Measurements from ENCODE around the gene MIPOL1. TPM values are rescaled to one million over a fixed set of nuclear protein-coding genes. Genes with fewer than 3 reads are reported as not detected.

MIPOL1 gene
- total RNA-seq, 6 experiments from 2014 or later: 6.5 to 7.7 (median 6.8) TPM

DNA sequence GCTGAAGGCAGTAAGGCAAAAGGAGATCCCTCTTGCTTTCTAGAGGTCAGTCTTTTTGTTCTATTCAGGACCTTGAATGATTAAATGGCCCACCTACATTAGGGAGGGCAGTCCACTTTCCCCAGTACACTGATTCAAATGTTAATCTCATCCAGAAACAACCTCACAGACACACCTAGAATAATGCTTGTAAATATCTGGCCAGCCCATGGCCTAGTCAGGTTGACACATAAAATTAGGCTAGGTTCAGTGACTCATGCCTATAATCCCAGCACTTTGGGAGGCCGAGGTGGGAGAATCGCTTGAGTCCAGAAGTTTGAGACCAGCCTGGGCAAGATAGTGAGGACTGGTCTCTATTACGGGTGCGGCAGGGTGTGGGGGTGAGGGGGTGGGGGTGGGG, 43.5 kb downstream of the MIPOL1 start:
- Mint-ChIP-seq H3K9me3 (no peaks in the 10 kb centered on the region), H3K4me3 (no peak overlapping the region), H3K4me1 (ENCODE audit: low read depth) (peaks cover 19% of the 10 kb centered on the region), H3K27me3 (ENCODE audit: insufficient read depth) (no peaks in the 10 kb centered on the region), H3K27ac (no peak overlapping the region), H3K36me3 (ENCODE audit: low read depth) (peaks cover 6% of the 10 kb centered on the region)
- TF ChIP-seq, protein P1, sequence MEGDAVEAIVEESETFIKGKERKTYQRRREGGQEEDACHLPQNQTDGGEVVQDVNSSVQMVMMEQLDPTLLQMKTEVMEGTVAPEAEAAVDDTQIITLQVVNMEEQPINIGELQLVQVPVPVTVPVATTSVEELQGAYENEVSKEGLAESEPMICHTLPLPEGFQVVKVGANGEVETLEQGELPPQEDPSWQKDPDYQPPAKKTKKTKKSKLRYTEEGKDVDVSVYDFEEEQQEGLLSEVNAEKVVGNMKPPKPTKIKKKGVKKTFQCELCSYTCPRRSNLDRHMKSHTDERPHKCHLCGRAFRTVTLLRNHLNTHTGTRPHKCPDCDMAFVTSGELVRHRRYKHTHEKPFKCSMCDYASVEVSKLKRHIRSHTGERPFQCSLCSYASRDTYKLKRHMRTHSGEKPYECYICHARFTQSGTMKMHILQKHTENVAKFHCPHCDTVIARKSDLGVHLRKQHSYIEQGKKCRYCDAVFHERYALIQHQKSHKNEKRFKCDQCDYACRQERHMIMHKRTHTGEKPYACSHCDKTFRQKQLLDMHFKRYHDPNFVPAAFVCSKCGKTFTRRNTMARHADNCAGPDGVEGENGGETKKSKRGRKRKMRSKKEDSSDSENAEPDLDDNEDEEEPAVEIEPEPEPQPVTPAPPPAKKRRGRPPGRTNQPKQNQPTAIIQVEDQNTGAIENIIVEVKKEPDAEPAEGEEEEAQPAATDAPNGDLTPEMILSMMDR (IDR thresholded peaks at IDR 0.05): no peak
- DNase-seq: no peak

DNA sequence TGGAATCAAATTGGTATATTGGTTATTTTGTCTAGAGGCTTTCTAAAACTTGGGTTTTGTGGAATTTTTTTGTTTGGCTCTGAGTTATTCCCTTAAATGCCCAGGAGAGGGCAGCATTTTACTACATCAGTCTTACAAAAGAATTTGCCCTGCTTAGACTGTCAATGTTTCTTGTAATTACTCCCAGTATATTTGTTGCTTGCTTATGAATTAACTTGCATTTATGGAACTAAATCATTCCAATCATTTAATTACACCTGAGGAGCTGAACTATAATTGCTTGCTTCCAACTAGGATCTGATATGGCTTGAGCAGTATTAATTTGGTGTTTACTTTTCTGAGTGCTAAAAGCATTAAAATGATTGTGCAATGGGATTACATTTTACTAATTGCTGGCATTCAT, 48.7 kb downstream of the MIPOL1 start:
- Mint-ChIP-seq H3K27ac (no peak overlapping the region), H3K36me3 (ENCODE audit: low read depth) (no peaks in the 10 kb centered on the region), H3K9me3 (no peaks in the 10 kb centered on the region), H3K27me3 (ENCODE audit: insufficient read depth) (no peaks in the 10 kb centered on the region; the same call in 1 of the 2 replicates), H3K4me1 (ENCODE audit: low read depth) (peaks cover 6% of the 10 kb centered on the region; the same call in 1 of the 2 replicates), H3K4me3 (no peak overlapping the region)
- peak; percentile 44 for DNase-seq
- TF ChIP-seq, protein P1 (IDR thresholded peaks at IDR 0.05): peak; percentile 95

DNA sequence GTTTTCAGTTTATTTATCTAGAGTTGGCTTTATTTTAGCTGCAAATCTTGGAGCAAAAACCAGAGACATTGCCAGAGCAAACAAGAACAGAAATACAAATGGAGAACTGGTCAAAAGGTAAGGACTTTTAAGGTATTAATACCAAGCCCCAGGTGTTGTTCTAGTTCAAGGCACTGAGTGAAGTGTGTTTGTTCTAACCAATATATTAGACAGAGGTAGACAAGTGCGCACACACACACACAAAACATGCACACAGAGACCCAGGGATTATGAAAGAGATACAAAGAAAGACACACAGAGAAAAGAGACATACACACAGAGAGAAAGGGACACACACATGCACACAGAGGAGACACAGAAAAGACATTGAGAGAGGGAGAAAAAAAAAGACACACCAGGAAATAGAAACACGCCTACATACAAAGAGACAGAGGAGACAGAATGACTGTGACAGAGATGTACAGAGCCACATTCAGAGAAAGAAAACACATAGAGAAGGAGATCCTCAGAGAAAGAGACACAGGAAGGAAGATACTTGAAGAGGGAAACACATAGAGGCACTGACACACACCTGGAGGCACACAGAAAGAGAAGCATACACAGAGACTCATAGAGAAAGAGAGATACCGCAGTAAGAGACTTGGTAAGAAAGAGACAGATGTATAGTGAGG, 50.2 kb downstream of the MIPOL1 start:
- no peaks in the 10 kb centered on the region for H3K9me3 Mint-ChIP-seq
- peaks cover 6% of the 10 kb centered on the region; the same call in 1 of the 2 replicates for H3K4me1 Mint-ChIP-seq (ENCODE audit: low read depth)
- no peak for DNase-seq
- H3K36me3 Mint-ChIP-seq (ENCODE audit: low read depth): no peaks in the 10 kb centered on the region
- no peak overlapping the region for H3K4me3 Mint-ChIP-seq
- no peaks in the 10 kb centered on the region; the same call in 1 of the 2 replicates for H3K27me3 Mint-ChIP-seq (ENCODE audit: insufficient read depth)
- TF ChIP-seq, protein P1 (IDR thresholded peaks at IDR 0.05): no peak
- H3K27ac Mint-ChIP-seq: no peak overlapping the region

DNA sequence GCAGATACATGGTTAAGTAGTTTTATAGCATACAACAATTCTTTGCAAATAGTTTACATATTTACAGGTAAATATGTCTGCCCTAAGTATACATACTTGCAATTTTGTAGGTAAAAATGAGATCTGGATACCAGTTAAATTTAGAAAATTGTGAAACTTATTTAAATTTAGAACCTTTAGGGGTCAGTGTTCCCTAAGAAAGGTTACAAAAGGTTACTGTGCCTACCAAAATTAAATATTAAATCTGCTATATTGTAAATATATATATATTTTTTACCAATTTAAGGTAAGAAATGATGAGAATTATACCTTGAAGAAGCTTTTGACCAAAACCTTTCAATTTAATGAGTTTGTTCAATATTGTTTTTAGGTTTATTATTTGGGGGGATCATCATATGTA, 54.0 kb downstream of the MIPOL1 start:
- H3K27ac Mint-ChIP-seq: no peak overlapping the region
- H3K27me3 Mint-ChIP-seq (ENCODE audit: insufficient read depth): no peaks in the 10 kb centered on the region; the same call in none of the 2 replicates
- no peaks in the 10 kb centered on the region for H3K9me3 Mint-ChIP-seq
- TF ChIP-seq, protein P1 (IDR thresholded peaks at IDR 0.05): peak; percentile 52; the same call in 1 of the 2 replicates
- H3K36me3 Mint-ChIP-seq (ENCODE audit: low read depth): no peaks in the 10 kb centered on the region
- no peak overlapping the region for H3K4me3 Mint-ChIP-seq
- peaks cover 13% of the 10 kb centered on the region for H3K4me1 Mint-ChIP-seq (ENCODE audit: low read depth)
- DNase-seq: no peak

DNA sequence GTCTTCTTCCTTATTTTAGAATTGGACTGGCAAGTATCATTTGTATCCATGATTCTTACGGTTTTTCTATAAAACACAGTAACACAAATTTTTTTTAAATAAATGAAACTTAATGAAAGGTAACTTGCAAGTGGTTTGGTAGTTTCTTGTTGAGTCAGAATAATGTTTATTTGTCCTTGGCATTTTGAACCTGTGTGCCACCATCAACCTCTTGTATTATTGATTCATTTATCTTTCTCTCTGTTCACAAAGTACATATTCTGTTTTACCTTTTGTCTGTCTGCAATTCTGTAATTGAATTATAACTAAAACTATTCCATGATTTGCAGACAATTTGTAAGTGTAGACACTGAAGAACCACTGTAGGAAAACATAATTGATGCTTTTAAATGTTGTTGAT, 54.7 kb downstream of the MIPOL1 start:
- Mint-ChIP-seq H3K4me3 (no peak overlapping the region), H3K27me3 (ENCODE audit: insufficient read depth) (no peaks in the 10 kb centered on the region; the same call in none of the 2 replicates), H3K27ac (no peak overlapping the region), H3K4me1 (ENCODE audit: low read depth) (peaks cover 13% of the 10 kb centered on the region), H3K36me3 (ENCODE audit: low read depth) (no peaks in the 10 kb centered on the region), H3K9me3 (no peaks in the 10 kb centered on the region)
- no peak for DNase-seq
- TF ChIP-seq, protein P1 (IDR thresholded peaks at IDR 0.05): no peak

Data from HFFc6 (cell line).